B cell (primary cell): ENCODE data around the gene TRAPPC11. TPM values are rescaled to one million over a fixed set of nuclear protein-coding genes. Genes with fewer than 3 reads are reported as not detected.

Experiments used
- ATAC-seq: fragments of 200-7000 bp; cut with Tn5 transposase; one replicate; pipeline ENCODE4 v1.10.0; 2021; ENCODE audit warnings: low read depth, mild to moderate bottlenecking, moderate number of reproducible peaks, moderate library complexity
- CTCF ChIA-PET: fragments of 350-600 bp; sonication (Branson Sonifier 250); formaldehyde crosslinking; loops from one replicate; lab custom pipeline; 2021; ENCODE audit warnings: antibody characterized with exemption, inconsistent platforms; lab: Charles Lee
- POLR2A ChIA-PET: fragments of 350-600 bp; sonication (Branson Sonifier 250); formaldehyde crosslinking; loops from one replicate; lab custom pipeline; 2021; ENCODE audit warnings: antibody characterized with exemption; lab: Charles Lee
- DNase-seq: peaks from one replicate; pipeline ENCODE4 v3.0.0; 2013
- H2AFZ ChIP-seq: 2 replicates; pipeline ENCODE4 v1.6.1; 2012; ENCODE audit warnings: mild to moderate bottlenecking, low read depth, low read length; ENCODE audit not compliant: insufficient read depth, poor library complexity, severe bottlenecking
- H3K27ac ChIP-seq, 2 donors: 1 replicate in 1 of 2; 2 replicates in 1 of 2; pipeline ENCODE4 v1.5.1; 2012 to 2013; ENCODE audit warnings: low read length in 2 of 2, mild to moderate bottlenecking in 2 of 2, moderate library complexity in 1 of 2
- H3K27me3 ChIP-seq, 4 experiments: fragments of 200-600 bp in 1 of 4; sonication (generic) in 1 of 4; replicated peaks in 1 of 4; 1 replicate in 2 of 4; 2 replicates in 2 of 4; pipeline versions ENCODE4 v1.6.1 to v1.7.0; 2013 to 2016; ENCODE audit warnings: low read length in 3 of 4, mild to moderate bottlenecking in 2 of 4, mixed read lengths in 1 of 4, moderate library complexity in 1 of 4; ENCODE audit not compliant: insufficient read depth in 4 of 4, control insufficient read depth in 3 of 4; ENCODE audit errors: control extremely low read depth in 1 of 4
- H3K36me3 ChIP-seq, 2 experiments: replicated peaks in 1 of 2; 1 replicate in 1 of 2; 2 replicates in 1 of 2; pipeline versions ENCODE4 v1.6.1 to v1.7.1; 2013; ENCODE audit warnings: low read length in 1 of 2; ENCODE audit not compliant: insufficient read depth in 2 of 2, control insufficient read depth in 1 of 2; ENCODE audit errors: control extremely low read depth in 1 of 2, extremely low read depth in 1 of 2
- H3K4me1 ChIP-seq, 2 donors: fragments of 200-600 bp in 1 of 2; sonication (generic) in 1 of 2; 1 replicate in 1 of 2; 2 replicates in 1 of 2; pipeline versions ENCODE4 v1.5.1 to v1.6.1; 2013 to 2017; ENCODE audit warnings: low read length in 2 of 2; ENCODE audit not compliant: control insufficient read depth in 2 of 2, insufficient read depth in 2 of 2
- H3K4me2 ChIP-seq: replicated peaks from 2 replicates; pipeline ENCODE3; 2012; ENCODE audit warnings: mild to moderate bottlenecking, low read depth, low read length; ENCODE audit not compliant: poor library complexity, severe bottlenecking
- H3K4me3 ChIP-seq, 5 experiments: fragments of 200-600 bp in 1 of 5; sonication (generic) in 1 of 5; 1 replicate in 3 of 5; 2 replicates in 2 of 5; pipeline versions ENCODE4 v1.5.1 to v1.7.0; 2011 to 2016; ENCODE audit warnings: low read length in 4 of 5, mild to moderate bottlenecking in 4 of 5, low read depth in 2 of 5, control low read depth in 1 of 5, moderate library complexity in 1 of 5; ENCODE audit not compliant: insufficient read depth in 1 of 5; ENCODE audit errors: control extremely low read depth in 1 of 5, extremely low read depth in 1 of 5
- H3K79me2 ChIP-seq: fragments of 200-600 bp; sonication (generic); one replicate; pipeline ENCODE4 v1.6.0; 2016; ENCODE audit warnings: low read length; ENCODE audit not compliant: control insufficient read depth, insufficient read depth
- H3K9ac ChIP-seq: fragments of 200-600 bp; sonication (generic); 2 replicates; pipeline ENCODE4 v1.6.1; 2017; ENCODE audit warnings: mild to moderate bottlenecking, low read length, moderate library complexity
- H3K9me3 ChIP-seq, 3 donors: one replicate each; pipeline versions ENCODE4 v1.6.1 to v1.7.1; 2013; ENCODE audit warnings: low read length in 2 of 3; ENCODE audit not compliant: control insufficient read depth in 2 of 3, insufficient read depth in 1 of 3; ENCODE audit errors: control extremely low read depth in 1 of 3
- H4K20me1 ChIP-seq: 2 replicates; pipeline ENCODE4 v1.6.0; 2012; ENCODE audit warnings: mild to moderate bottlenecking, low read length; ENCODE audit not compliant: insufficient read depth, control insufficient read depth, poor library complexity, severe bottlenecking
- H3K27ac Mint-ChIP-seq: one replicate; pipeline ENCODE4 v1.8.0; 2021; ENCODE audit warnings: mixed read lengths
- H3K27me3 Mint-ChIP-seq: one replicate; pipeline ENCODE4 v1.8.0; 2021; ENCODE audit warnings: mixed read lengths
- H3K4me1 Mint-ChIP-seq: one replicate; pipeline ENCODE4 v1.8.0; 2021; ENCODE audit warnings: mixed read lengths
- H3K4me3 Mint-ChIP-seq: one replicate; pipeline ENCODE4 v1.8.0; 2021; ENCODE audit warnings: mixed read lengths
- H3K9me3 Mint-ChIP-seq: one replicate; pipeline ENCODE4 v1.8.0; 2022; ENCODE audit warnings: mixed read lengths; ENCODE audit not compliant: insufficient read depth
- CTCF ChIP-seq: fragments of 200-600 bp; IDR thresholded peaks from one replicate; pipeline ENCODE4 v1.8.0; 2022; ENCODE audit warnings: antibody characterized with exemption, mild to moderate bottlenecking
- EZH2 ChIP-seq: IDR thresholded peaks from 2 replicates; pipeline ENCODE4 v1.6.1; 2012; ENCODE audit warnings: borderline replicate concordance, low read depth, mild to moderate bottlenecking, moderate library complexity, low read length; ENCODE audit not compliant: insufficient read depth, poor library complexity, severe bottlenecking
- WGBS: methylation state at CpG from one replicate; pipeline ENCODE4 v1.1.5; 2013; ENCODE audit warnings: missing lambda C conversion rate; ENCODE audit not compliant: insufficient coverage; 5-methylcytosine and 5-hydroxymethylcytosine counted together
- intact Hi-C: fragments of 100-400 bp; cut with micrococcal nuclease; formaldehyde crosslinking; loops from one replicate; pipeline ENCODE4 v1.10.0; 2022
- polyA plus RNA-seq: library from polyadenylated mRNA; depleted of rRNA; stranded (reverse); fragments of >200 nt; gene quantifications from 2 replicates; pipeline ENCODE4 v1.2.3, GENCODE V29; 2012
- total RNA-seq, 2 donors: library from RNA; stranded (reverse); fragments of 120-200 nt in 1 of 2; gene quantifications; 1 replicate in 1 of 2; 2 replicates in 1 of 2; pipeline versions ENCODE4 v1.2.3 to v1.2.4, GENCODE V29; 2013 to 2022

The TRAPPC11 gene
- total and polyA plus RNA-seq, 2 donors (not counting 1 experiment from before 2014, with no cell fraction given), result 23.5 to 53.8 TPM

- no peak overlapping the region for H2AFZ ChIP-seq
- no peak overlapping the region for H3K27ac ChIP-seq
- no peak overlapping the region for H3K4me3 ChIP-seq
- peaks cover 0 to 2% of the 10 kb centered on the region in 2 donors for H3K4me1 ChIP-seq
- intact Hi-C loops, result no loop called here
- TF ChIP-seq CTCF, result no peak
- no CpG with 5 or more reads among the region's 5 CpGs for WGBS
- Mint-ChIP-seq H3K27me3 (peaks cover 35% of the 10 kb centered on the region), H3K9me3 (no peaks in the 10 kb centered on the region), H3K4me3 (no peak overlapping the region), H3K27ac (no peak overlapping the region), H3K4me1 (no peaks in the 10 kb centered on the region)
- H3K9me3 ChIP-seq, result peaks cover 0 to 7% (median 0%) of the 10 kb centered on the region in 3 donors
- H3K79me2 ChIP-seq, result no peaks in the 10 kb centered on the region
- ChIA-PET POLR2A (no interaction called here), CTCF (no interaction called here)
- no peaks in the 10 kb centered on the region for H3K36me3 ChIP-seq
- H4K20me1 ChIP-seq, result no peaks in the 10 kb centered on the region
- H3K9ac ChIP-seq, result no peak overlapping the region
- no peak for ATAC-seq
- H3K27me3 ChIP-seq, result peaks cover 0 to 13% (median 4%) of the 10 kb centered on the region in 4 experiments
- no peak for DNase-seq
- no peak overlapping the region for H3K4me2 ChIP-seq
Measured at GRCh38 chr4:183729069-183729406, 69.9 kb downstream of the TRAPPC11 start.

GRCh38 chr4:183729430-183730328 lies 70.6 kb downstream of the TRAPPC11 start:
- intact Hi-C loops, result no loop called here
- H3K36me3 ChIP-seq, result no peaks in the 10 kb centered on the region
- H3K4me1 Mint-ChIP-seq, result no peaks in the 10 kb centered on the region
- H3K4me1 ChIP-seq, result no peaks in the 10 kb centered on the region
- H3K9me3 Mint-ChIP-seq, result no peaks in the 10 kb centered on the region
- ATAC-seq (no peak), DNase-seq (no peak)
- H3K4me3 ChIP-seq, result no peak overlapping the region
- no peak overlapping the region for H3K27ac ChIP-seq
- no peak overlapping the region for H3K27ac Mint-ChIP-seq
- H3K27me3 Mint-ChIP-seq, result peaks cover 33% of the 10 kb centered on the region
- no peaks in the 10 kb centered on the region for H4K20me1 ChIP-seq
- H3K4me2 ChIP-seq, result no peak overlapping the region
- no peaks in the 10 kb centered on the region for H3K79me2 ChIP-seq
- H3K9me3 ChIP-seq, result peaks cover 0 to 7% (median 0%) of the 10 kb centered on the region in 3 donors
- WGBS, result 84% methylated on average over 9 of the region's 13 CpGs
- no peak overlapping the region for H2AFZ ChIP-seq
- CTCF ChIA-PET, result no interaction called here
- peaks cover 0 to 13% (median 4%) of the 10 kb centered on the region in 4 experiments for H3K27me3 ChIP-seq
- H3K4me3 Mint-ChIP-seq, result no peak overlapping the region
- TF ChIP-seq CTCF (no peak), EZH2 (no peak)
- POLR2A ChIA-PET, result no interaction called here
- no peak overlapping the region for H3K9ac ChIP-seq
